Activated CD8-positive, alpha-beta memory T cell treated with anti-CD3 and anti-CD28 coated beads, Interleukin-2, amount 50 U/mL, for 4 hours (primary cell): ENCODE data around the gene PARP11.
"Not testable (repeated sequence)": the region's sequence is repeated elsewhere in the genome, so short reads cannot be mapped to it uniquely, and the experiment has no call there.

Experiments
- DNase-seq: peaks from one replicate; pipeline ENCODE4 v3.0.0-alpha.2; 2020

Gene PARP11

DNA sequence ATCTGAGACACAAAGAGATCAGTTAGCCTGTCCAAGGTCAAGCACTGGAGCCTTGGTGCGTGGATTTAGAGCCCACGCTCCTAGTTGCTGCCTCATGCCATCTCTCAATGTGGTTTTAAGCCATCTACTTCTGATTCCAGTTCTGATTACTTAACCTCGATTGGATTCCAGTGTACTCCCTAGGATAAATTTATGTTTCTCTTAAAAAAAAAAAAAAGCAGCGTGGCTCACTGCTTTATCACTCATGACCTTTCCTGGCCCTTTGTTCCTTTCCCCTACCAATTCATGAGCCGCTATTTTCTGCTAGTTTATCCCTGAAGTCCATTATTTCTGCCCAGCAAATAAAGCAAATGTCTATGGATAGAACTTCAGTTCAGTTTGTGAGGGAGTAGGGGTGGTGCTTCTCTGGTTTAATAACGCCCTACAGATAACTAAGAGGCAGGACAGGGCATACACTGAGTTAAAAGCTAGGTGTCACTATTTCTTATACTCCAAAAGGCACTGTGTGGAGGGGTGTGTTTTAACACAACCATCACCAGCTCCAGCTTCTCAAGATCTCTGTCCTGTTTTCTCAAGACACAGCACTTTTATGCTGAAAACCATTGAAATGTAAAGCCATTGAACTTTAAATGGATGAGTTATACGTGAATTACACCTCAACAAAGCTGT, 9.8 kb upstream of the PARP11 start:
- no peak for DNase-seq

DNA sequence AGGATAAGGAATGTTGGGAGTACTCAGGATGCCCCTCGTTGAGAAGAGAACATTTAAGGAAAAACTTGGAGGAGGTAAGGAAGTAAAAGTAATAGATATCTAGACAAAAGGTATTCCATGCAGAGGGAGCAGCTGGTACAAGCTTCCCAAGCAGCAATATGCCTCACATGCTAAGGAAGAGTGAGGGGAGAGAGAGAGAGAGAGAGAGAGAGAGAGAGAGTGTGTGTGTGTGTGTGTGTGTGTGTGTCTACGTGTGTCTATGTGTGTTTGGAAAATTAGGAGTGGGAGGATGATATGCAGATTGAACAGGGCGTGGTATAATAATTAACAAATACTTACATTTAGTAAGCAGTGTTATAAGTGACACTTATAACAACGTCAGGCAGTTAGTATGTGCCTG, 9.2 kb upstream of the PARP11 start:
- no peak for DNase-seq

DNA sequence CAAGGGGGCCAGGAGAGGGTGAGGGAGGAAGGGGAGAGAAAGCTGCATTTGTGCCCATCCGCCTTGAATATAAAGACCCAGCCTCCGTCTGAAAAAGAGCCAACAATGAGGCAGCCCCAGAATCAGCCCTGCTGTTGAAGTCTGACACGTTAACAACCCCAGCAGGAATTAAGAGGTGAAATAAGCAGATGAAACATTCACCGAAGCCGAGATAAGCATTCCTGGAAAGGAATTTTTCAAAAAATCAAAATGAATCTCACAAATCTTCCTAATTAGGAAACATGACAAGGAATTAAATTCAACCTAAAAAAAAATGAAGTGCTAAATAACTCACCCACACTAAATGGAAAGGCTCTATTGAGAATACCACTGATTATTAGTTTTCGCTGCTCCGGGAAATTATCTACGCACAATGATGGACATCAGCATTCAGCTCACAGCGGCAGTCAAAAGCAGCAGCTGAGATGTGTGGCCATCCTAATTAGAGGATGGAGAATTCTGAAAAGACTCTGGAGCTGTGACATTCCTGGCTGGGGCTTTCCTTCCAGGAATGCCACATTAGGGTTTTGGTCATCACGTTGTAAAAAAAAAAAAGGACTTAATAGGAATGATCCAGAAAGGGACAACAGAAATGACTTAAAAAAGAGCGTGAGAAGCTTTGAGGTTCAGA, 8.2 kb upstream of the PARP11 start:
- DNase-seq: no peak

DNA sequence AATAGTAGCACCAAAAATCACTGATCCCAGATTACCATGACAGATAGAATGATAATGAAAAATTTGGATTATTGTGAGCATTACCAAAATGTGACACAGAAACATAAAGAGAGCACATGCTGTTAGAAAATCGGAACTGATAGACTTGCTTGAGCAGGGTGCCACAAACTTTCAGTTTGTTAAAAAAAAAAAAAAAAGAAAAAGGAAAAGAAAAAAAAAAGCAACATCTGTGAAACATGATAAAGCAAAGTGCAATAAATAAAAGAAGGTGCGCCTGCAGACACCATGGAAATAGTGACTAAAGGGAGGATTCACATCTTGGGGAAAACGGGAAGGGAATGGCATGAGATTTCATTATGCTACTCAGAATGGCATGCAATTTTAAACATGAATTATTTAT, 6.6 kb upstream of the PARP11 start:
- no peak for DNase-seq

DNA sequence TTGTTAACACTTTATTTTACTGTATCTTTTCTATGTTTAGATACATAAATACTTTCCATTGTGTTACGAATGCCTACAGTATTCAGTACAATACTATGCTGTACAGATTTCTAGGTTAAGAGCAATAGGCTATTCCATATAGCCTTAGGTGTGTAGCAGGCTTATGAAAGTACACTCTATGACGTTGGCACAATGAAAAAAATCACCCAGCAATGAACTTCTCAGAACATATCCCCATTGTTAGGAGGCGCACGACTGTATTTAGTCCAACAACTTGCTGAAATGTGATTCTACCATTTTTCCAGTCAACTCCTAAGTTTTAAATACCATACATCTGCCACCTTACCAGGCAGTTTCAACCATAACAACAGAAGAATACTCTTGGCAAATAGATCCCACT, 1.8 kb downstream of the PARP11 start:
- DNase-seq: no peak

DNA sequence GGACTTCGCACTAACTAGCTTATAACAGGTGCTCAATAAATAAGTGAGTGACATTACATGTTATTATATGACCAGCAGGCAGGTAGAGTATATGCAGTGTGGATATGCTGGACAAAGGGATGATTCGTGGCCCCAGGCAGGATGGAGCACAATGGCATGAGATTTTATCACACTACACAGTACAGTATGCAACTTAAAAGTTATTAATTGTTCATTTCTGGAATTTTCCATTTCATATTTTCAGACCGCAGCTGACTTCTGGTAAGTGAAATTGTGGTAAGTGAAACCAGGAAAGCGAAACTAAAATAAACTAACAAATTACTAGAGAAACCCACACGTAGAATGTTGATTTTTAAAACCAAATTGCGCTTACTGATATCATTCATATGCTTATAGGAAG, 3.3 kb downstream of the PARP11 start:
- DNase-seq: no peak

DNA sequence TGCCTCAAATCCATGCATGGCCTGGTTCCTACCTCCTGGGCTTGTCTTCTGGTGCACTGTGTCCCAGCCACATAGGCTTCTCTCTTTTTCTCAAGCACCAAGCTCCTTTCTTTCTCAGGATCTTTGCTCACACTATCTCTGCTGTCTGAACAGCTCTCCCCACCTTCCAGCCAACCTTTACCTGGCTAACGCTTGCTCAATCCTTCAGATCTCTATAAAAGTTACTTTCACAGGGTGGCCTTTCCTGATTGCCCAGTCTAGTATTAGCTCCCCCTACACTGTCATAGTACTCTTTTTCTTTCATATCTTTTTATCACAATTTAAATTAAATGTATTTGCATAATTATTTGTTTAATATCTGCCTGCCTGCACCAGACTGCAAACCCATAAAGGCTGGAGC, 3.8 kb downstream of the PARP11 start:
- no peak for DNase-seq

DNA sequence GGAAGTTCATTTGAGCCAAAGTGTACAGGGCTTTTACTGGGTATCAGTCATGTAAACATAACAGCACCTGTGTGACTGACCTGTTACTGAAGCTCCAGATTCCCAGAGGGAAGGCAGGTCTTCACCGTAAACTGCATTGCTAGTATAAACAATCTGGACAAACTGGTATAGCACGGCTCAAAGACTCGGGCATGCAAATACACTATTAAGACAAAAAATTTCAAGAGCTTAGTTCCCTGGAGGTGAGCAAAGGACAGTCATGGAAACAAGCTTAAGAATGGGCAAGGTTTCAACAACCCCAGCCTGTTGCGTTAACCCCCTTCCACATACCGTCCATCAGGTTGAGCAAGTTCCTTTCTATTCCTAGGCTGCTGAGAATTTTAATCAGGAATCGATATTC, 9.4 kb downstream of the PARP11 start:
- no peak for DNase-seq

DNA sequence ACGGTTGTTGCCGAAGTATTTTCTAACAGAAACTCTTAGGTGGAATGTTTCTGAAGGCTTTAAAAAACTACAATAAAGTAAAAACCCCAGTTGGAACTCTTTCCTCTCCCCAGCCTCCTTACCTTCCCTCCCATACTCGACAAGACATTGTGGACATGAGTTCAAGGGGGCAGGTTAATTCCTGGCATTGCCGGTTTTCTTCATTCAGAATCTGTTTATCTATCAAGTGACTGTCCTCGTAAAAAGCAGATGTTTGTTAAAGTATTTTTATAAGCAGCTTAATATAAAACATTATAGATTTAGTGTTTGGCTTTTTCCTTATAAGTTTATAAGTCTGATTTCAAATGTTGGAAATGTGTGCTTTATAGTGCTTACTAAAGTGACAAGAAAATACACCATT, 30.7 kb downstream of the PARP11 start:
- DNase-seq: no peak

DNA sequence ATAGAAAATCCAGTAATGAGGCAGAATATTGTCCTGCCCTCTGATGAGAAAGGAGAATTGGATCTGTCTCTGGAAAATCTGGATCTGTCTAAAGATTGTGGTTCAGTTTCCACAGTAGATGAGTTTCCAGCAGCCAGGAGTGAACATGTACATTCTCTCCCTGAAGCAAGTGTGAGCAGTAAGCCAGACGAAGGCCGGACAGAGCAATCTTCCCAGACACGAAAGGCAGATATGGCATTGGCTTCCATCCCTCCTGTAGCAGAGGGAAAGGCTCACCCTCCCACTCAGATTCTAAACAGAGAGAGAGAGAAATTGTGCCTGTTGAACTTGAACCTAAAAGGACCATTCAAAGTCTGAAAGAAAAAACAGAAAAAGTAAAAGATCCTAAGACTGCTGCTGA, 31.4 kb downstream of the PARP11 start:
- DNase-seq: no peak

DNA sequence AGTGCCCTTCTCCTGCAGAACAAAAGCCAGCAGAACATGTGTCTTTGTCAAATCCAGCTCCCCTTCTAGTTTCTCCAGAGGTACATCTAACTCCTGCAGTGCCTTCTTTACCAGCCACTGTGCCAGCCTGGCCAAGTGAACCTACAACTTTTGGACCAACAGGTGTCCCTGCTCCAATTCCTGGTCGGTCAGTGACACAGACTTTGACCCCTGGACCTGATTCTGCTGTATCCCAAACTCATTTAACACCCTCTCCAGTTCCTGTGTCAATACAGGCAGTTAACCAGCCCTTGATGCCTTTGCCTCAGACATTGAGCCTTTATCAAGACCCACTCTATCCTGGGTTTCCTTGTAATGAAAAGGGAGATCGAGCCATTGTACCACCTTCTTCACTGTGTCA, 32.4 kb downstream of the PARP11 start:
- DNase-seq: not testable (repeated sequence)

DNA sequence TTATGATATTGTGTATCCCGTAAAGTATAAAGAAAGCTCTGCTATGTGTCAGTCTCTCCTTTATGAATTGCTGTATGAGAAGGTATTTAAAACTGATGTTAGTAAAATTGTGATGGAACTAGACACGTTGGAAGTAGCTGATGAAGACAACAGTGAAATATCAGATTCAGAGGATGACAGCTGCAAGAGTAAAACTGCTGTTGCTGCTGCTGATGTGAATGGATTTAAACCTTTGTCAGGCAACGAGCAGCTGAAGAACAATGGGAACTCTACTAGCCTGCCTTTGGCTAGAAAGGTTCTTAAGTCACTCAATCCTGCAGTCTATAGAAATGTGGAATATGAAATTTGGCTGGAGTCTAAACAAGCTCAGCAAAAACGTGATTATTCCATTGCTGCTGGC, 33.5 kb downstream of the PARP11 start:
- not testable (repeated sequence) for DNase-seq

DNA sequence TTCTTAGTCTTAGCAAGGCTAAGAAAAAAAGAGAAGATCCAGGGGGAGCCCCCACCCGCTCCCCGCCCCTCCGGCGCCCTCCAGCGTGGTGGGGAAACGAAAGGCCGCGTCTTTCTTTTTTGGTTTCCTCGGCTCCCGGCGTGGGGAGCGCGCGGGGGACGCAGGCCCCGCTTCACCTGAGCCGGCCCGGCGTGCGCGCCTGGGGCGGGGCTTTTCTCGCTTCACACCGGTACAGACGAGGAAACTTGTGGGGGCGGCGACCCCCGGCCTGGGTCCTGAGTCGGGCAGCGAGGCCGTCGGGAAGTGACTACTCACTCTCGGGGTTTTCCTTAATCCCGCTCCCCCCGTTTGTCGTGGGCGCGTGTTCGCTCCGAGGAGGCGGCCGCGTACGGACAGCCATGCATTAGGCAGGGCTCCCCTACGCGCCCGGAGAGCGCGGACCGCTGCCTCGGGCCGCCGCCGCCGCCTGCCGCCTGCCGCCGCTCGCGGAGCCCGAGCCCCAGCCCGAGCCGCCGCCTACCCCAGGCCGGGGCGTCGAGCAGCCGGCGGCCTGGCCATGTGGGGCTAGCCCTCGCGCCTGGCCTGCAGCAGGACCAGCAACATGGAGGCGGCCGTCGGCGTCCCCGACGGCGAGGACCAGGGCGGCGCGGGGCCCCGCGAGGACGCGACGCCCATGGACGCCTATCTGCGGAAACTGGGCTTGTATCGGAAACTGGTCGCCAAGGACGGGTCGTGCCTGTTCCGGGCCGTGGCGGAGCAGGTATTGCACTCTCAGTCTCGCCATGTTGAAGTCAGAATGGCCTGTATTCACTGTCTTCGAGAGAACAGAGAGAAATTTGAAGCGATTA, 34.3 kb downstream of the PARP11 start:
- DNase-seq: peak; percentile 60

DNA sequence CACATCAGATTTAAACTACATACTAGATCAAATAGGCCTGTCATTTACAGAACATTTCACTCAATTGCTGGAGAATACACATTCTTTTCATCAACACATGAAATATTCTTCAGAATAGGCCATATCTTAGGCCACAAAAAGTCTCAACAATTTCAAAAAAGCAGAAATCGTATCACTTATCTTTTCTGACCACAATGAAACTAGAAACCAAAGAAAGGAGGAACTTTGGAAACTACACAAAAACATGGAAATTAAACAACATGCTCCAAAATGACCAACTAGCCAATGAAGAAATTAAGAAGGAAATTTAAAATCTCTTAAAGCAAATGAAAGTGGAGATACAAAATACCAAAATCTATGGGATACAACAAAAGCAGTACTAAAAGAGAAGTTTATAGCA, 35.1 kb downstream of the PARP11 start:
- DNase-seq: no peak

DNA sequence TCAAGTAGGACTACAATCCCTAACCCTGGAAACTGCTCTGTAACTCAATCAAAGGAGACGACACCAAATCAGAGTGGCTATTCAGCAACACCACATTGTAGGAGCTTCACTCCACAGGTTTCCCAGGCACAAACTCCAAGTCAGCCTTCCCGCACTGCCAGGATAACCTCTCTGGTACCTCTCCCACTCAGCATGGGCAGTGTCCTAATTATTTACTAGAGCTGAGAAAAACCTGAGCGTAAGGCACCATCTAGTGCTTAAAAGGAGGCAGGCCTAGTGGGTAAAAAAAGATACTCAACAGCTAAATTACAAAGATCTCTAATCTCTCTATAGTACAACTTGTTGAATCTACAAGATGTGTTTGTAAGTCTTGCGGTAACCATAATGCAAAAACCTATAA, 36.1 kb downstream of the PARP11 start:
- DNase-seq: no peak

DNA sequence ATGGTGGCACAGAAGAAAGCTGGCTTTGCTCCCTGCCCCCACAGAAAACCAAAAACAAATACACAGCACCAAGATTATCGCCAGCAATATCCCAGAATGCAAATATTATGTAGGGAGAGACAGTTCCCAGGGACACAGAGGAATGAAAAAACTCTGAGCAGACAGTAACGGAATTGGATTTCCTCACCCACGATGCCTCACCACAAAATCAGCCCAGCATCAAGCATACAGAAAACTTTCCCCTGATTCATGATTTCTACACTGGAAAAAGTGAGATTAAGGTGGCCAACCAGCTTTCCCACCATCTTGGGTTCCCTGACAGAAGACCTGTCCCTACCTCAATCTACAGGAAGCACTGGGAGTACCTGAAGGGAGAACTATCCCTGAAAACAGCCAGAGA, 36.6 kb downstream of the PARP11 start:
- DNase-seq: no peak

DNA sequence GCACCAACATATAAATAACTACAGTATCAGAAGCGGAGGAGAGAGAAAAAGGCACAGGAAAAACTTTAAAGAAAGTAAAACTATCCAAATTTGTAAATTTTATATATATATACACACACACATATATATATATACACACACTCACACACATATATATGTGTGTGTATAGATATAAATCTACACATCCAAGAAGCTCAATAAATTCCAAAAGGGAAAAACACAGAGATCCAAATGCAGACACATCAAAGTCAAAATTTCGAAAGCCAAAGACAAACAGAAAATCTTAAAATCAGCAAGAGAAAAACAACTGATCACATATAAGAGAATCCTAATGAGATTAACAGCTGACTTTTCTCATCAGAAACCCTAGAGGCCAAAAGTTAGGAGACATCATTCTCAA, 37.3 kb downstream of the PARP11 start:
- DNase-seq: no peak

DNA sequence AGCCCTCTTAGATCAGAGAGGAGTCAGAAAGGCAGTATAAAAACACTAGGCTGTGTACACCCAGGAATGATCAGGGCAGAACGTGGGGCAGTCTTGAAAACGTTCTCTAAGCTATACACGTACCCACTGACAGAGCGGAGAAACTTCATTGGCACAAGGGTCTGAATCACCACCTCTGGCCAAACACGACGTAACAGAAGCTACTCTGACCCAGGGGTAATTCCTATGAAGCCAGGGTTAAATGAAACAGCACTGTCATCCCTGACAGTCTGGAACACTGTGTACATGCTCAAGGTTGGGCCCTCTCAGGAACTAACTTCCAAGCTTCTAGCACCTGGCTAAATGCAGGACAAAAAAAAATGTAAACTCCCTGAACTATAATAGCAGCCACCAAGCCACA, 38.4 kb downstream of the PARP11 start:
- no peak for DNase-seq

DNA sequence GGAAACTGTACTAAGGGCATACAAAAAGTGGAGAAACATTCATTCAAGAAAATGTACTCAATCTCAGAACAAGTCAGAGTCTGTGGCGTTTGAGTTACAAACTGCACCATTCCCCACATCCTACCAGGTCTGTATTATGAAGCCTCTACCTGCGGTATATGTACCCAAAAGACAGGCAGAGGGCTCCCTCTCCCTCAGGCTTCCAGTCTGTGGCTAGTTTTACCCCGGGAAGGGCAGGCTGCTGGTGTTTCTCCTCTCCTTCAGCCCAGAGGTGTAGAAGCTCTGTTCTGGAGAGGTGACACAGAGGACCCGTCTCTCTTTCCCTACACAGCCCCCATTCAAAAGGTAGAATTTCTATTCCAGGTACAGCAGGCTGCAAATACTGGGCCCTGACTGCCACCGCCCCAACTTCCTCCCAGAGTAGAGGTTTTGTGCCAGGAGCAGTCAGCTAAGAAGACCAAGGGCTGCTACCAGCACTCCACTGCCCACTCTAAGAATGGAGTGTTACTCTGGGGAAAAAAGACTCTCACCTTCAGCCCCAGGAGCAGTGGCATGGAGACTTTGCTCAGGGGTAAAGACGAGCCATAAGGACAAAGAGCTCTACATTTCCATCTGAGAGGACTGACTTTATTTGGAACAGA, 39.4 kb downstream of the PARP11 start:
- DNase-seq: no peak

DNA sequence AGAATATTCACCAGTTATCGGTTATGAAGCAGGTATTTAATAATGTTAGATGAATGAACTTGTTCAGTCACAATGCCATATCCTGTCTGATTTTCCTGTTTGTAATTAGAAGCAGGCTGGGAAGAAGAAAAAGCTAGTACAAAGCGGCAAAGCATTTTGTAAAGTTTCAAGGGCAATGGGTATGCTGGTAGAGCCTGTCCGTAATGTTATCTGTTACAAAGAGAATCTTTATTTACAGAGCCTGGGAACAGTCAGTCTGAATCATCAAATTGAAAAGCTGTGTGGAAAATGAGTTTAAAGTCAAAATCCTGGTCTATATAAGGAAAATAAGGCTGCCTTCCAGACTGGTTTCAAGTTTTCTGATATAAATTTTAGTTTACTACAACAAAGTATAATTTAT, 40.5 kb downstream of the PARP11 start:
- no peak for DNase-seq

DNA sequence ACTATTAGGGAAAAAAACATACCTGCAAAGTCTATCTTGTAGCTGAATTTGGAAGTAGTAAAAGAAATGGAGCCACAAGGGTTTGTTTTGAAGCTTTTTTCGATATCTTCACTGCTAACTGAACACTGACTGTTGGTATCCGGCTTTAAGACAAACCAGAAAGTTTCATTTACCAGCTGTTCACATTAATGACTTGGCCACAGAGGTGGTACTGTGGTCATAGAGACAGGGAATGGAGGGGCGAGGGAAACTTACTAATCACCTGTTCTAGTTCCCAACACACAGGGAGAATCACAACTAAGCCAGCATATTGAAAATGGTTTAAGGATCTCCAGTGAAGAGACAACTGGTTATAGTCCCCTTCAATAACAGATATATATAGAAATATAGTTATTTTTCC, 44.3 kb downstream of the PARP11 start:
- DNase-seq: no peak

DNA sequence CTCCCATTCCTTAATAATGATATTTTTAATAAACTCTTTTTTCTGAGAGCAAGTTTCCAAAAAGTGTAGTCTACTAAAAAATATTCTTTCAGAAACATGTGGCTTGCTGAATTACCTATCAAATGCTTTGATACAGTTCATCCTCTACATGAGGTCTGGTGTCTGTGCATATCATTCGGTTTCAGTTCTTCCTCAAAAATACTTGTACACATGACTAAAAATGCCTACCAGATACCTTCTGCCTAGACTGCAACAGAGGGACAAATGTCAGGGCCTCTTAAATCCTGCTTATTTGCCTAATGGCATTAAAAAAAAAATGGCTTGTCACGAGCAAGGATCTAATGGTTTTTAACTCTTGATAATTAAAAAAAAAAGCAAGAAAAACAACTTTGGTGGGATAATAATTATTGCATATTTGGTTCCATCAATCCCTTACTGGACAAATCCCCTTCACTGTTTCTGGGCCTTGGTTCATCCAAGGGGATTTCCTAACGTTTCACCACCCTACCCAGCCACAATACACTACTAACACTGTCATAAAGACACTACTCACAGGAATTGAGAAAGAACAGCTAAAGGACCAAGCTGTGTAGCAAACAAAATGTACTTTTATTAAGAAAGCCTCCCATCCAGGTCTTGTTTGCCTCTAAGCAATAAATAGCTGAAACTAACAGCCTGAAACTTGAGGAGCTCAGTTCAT, 45.7 kb downstream of the PARP11 start:
- DNase-seq: no peak

DNA sequence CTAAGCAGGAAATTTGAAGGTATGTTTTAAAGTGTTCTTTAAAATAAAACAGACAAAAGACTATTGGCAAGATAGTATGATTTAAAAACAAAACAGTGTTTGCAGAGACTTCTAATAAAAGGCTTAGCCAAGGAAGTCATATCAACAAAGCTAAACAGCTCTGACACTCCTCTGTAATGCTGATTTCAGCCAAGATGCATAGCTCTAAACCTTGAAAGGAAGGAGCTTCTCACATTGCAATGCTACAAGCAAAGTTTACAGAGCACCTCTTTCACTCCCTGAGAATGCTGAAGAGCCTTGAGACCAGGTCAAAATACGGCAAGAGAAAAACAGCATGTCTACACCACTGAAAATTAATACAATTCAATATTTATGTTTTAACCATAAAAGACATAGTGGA, 51.8 kb downstream of the PARP11 start:
- no peak for DNase-seq
